Neural progenitor cell (in vitro differentiated cells): Measurements from ENCODE around the gene RARRES2.
"Not testable (repeated sequence)": the region's sequence is repeated elsewhere in the genome, so short reads cannot be mapped to it uniquely, and the experiment has no call there.

Experiments
- EZH2 ChIP-seq: fragments of 200-600 bp; sonication (generic); IDR thresholded peaks from 2 replicates; pipeline ENCODE4 v1.6.1; 2017; ENCODE audit warnings: antibody characterized with exemption, mild to moderate bottlenecking, moderate library complexity
- TF ChIP-seq, protein P1 (sequence below): fragments of 200-600 bp; sonication (generic); IDR thresholded peaks from 2 replicates; pipeline ENCODE4 v1.5.1; 2017; ENCODE audit warnings: antibody characterized with exemption, mild to moderate bottlenecking

- TF ChIP-seq, protein P1, sequence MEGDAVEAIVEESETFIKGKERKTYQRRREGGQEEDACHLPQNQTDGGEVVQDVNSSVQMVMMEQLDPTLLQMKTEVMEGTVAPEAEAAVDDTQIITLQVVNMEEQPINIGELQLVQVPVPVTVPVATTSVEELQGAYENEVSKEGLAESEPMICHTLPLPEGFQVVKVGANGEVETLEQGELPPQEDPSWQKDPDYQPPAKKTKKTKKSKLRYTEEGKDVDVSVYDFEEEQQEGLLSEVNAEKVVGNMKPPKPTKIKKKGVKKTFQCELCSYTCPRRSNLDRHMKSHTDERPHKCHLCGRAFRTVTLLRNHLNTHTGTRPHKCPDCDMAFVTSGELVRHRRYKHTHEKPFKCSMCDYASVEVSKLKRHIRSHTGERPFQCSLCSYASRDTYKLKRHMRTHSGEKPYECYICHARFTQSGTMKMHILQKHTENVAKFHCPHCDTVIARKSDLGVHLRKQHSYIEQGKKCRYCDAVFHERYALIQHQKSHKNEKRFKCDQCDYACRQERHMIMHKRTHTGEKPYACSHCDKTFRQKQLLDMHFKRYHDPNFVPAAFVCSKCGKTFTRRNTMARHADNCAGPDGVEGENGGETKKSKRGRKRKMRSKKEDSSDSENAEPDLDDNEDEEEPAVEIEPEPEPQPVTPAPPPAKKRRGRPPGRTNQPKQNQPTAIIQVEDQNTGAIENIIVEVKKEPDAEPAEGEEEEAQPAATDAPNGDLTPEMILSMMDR: not testable (repeated sequence)
- not testable (repeated sequence) for TF ChIP-seq EZH2
Measured at GRCh38 chr7:150305259-150305902, 36.0 kb downstream of the RARRES2 start.
